ENCODE results near the gene CIITA.

CIITA gene

DNA sequence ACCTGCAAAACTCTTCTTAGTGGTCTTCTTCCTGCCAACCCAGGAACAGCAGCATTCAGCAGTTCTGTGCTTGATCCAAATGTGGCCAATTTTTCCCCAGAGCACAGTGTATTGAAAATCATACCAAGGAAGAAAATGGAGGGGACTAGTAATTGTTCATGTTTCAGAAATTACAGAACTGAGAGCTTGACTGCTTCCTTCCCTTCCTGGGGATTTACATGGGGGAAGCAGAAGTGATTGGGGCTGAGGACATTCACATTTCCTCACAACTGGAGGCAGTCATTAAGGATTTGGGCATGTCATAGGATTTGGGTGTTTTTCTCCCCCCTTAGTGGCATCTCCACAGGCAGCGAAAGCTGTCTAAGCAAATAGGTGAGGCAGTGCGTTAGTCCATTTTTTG is 19.7 kb downstream of the CIITA start:
- no peak overlapping the region for H3K27ac ChIP-seq
- TF ChIP-seq, protein P1, sequence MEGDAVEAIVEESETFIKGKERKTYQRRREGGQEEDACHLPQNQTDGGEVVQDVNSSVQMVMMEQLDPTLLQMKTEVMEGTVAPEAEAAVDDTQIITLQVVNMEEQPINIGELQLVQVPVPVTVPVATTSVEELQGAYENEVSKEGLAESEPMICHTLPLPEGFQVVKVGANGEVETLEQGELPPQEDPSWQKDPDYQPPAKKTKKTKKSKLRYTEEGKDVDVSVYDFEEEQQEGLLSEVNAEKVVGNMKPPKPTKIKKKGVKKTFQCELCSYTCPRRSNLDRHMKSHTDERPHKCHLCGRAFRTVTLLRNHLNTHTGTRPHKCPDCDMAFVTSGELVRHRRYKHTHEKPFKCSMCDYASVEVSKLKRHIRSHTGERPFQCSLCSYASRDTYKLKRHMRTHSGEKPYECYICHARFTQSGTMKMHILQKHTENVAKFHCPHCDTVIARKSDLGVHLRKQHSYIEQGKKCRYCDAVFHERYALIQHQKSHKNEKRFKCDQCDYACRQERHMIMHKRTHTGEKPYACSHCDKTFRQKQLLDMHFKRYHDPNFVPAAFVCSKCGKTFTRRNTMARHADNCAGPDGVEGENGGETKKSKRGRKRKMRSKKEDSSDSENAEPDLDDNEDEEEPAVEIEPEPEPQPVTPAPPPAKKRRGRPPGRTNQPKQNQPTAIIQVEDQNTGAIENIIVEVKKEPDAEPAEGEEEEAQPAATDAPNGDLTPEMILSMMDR (conservative IDR thresholded peaks at IDR 0.05), result no peak
- TF ChIP-seq ZFX (IDR thresholded peaks at IDR 0.05), result no peak

DNA sequence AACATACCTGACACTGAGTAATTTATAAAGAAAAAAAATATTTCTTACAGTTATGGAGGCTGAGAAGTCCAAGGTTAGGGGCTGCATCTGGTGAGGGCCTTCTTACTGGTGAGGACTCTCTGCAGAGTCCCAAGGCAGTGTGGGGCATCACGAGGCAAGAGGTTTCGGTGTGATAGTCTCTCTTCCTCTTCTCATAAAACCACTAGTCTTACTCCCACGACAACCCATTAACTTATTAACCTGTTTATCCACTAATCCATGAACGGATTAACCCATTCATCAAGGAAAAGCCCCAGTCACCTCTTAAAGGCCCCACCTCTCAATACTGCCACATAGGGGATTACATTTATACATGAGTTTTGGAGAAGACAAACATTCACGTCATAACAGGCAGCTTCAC is 20.1 kb downstream of the CIITA start:
- TF ChIP-seq ZFX (IDR thresholded peaks at IDR 0.05), result no peak
- TF ChIP-seq, protein P1 (conservative IDR thresholded peaks at IDR 0.05), result no peak
- H3K27ac ChIP-seq, result no peak overlapping the region

DNA sequence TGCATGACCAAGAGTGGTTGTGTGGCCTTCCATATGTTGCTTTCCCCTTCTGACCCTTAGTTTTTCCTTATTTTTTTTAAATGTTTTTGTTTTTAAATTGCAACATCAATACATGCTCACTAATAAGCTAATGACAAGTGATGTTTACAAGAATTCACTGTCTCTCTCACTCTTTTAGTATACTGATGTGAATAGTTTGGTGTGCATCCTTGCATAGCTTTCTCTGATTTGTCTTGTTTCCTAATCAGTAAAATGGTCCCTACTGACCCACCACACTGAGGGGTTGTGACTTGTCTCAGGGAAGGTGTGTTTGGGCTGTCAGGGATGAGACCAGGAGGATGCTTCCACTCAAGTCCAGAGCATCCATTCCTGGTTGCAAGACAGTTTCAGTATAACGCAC is 26.0 kb downstream of the CIITA start:
- TF ChIP-seq, protein P1 (conservative IDR thresholded peaks at IDR 0.05), result no peak
- no peak for TF ChIP-seq ZFX (IDR thresholded peaks at IDR 0.05)
- H3K27ac ChIP-seq, result no peak overlapping the region

DNA sequence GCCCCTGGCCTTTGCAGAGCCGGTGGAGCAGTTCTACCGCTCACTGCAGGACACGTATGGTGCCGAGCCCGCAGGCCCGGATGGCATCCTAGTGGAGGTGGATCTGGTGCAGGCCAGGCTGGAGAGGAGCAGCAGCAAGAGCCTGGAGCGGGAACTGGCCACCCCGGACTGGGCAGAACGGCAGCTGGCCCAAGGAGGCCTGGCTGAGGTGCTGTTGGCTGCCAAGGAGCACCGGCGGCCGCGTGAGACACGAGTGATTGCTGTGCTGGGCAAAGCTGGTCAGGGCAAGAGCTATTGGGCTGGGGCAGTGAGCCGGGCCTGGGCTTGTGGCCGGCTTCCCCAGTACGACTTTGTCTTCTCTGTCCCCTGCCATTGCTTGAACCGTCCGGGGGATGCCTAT is 29.5 kb downstream of the CIITA start:
- TF ChIP-seq ZFX (IDR thresholded peaks at IDR 0.05), result no peak
- TF ChIP-seq, protein P1 (conservative IDR thresholded peaks at IDR 0.05), result no peak
- H3K27ac ChIP-seq, result no peak overlapping the region

DNA sequence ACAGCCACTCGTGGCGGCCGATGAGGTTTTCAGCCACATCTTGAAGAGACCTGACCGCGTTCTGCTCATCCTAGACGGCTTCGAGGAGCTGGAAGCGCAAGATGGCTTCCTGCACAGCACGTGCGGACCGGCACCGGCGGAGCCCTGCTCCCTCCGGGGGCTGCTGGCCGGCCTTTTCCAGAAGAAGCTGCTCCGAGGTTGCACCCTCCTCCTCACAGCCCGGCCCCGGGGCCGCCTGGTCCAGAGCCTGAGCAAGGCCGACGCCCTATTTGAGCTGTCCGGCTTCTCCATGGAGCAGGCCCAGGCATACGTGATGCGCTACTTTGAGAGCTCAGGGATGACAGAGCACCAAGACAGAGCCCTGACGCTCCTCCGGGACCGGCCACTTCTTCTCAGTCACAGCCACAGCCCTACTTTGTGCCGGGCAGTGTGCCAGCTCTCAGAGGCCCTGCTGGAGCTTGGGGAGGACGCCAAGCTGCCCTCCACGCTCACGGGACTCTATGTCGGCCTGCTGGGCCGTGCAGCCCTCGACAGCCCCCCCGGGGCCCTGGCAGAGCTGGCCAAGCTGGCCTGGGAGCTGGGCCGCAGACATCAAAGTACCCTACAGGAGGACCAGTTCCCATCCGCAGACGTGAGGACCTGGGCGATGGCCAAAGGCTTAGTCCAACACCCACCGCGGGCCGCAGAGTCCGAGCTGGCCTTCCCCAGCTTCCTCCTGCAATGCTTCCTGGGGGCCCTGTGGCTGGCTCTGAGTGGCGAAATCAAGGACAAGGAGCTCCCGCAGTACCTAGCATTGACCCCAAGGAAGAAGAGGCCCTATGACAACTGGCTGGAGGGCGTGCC is 30.1 kb downstream of the CIITA start:
- H3K27ac ChIP-seq, result no peak overlapping the region
- TF ChIP-seq, protein P1 (conservative IDR thresholded peaks at IDR 0.05), result no peak
- no peak for TF ChIP-seq ZFX (IDR thresholded peaks at IDR 0.05)

DNA sequence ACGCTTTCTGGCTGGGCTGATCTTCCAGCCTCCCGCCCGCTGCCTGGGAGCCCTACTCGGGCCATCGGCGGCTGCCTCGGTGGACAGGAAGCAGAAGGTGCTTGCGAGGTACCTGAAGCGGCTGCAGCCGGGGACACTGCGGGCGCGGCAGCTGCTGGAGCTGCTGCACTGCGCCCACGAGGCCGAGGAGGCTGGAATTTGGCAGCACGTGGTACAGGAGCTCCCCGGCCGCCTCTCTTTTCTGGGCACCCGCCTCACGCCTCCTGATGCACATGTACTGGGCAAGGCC is 30.7 kb downstream of the CIITA start:
- H3K27ac ChIP-seq, result no peak overlapping the region
- no peak for TF ChIP-seq ZFX (IDR thresholded peaks at IDR 0.05)
- TF ChIP-seq, protein P1 (conservative IDR thresholded peaks at IDR 0.05), result no peak

DNA sequence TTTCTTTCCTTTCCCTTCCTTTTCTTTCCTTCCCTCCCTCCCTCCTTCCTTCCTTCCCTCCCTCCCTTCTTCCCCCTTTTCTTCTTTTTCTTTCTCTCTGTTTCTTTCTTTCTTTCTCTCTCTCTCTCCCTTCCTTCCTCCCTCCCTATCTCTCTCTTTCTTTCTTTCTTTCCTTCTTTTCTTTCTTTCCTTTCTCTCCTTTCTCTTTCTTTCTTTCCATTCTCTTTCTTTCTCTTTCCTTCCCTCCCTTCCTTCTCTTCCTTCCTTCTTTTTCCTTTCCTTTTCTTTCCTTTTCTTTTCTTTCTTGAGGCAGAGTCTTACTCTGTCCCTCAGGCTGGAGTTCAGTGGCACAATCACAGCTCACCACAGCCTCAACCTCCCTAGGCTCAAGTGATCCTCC is 34.3 kb downstream of the CIITA start:
- H3K27ac ChIP-seq, result no peak overlapping the region
- TF ChIP-seq, protein P1 (conservative IDR thresholded peaks at IDR 0.05), result no peak
- TF ChIP-seq ZFX (IDR thresholded peaks at IDR 0.05), result no peak

All from C4-2B (cell line).